Peyer's patch (tissue), 4 donors: ENCODE measurements around the gene PHKB.

Experiments
- POLR2A ChIP-seq, 2 donors: fragments of 450-650 bp; IDR thresholded peaks; one replicate each; pipeline ENCODE4 v1.5.1; 2017; ENCODE audit warnings: antibody characterized with exemption in 2 of 2, mild to moderate bottlenecking in 2 of 2, moderate library complexity in 2 of 2
- TF ChIP-seq, protein P1 (sequence below), 6 experiments: fragments of 450-650 bp in 4 of 6; fragments of 200-600 bp in 2 of 6; sonication (generic) in 1 of 6; IDR thresholded peaks; one replicate each; pipeline ENCODE4 v1.5.1; 2017 to 2019; ENCODE audit warnings: antibody characterized with exemption in 6 of 6, mild to moderate bottlenecking in 3 of 6, moderate library complexity in 1 of 6

DNA sequence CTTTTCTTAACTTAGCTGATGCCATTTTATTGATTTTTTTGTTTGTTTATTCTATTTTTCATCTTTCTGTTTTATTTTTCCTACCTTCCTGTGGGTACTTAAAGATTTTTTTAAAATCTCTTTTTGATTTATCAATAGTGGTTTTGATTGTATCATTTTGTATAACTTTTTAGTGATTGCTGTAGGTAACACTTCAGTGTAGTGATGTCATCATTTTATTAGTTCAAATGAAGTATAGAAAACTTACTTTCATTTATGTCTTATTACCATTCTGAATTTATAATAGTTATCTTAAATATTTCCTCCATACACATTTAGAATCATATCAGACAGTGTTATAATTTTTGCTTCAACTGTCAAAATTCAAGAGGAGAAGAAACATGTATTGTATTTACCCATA is 115.9 kb downstream of the PHKB start:
- TF ChIP-seq POLR2A (IDR thresholded peaks at IDR 0.05): no peak
- TF ChIP-seq, protein P1, sequence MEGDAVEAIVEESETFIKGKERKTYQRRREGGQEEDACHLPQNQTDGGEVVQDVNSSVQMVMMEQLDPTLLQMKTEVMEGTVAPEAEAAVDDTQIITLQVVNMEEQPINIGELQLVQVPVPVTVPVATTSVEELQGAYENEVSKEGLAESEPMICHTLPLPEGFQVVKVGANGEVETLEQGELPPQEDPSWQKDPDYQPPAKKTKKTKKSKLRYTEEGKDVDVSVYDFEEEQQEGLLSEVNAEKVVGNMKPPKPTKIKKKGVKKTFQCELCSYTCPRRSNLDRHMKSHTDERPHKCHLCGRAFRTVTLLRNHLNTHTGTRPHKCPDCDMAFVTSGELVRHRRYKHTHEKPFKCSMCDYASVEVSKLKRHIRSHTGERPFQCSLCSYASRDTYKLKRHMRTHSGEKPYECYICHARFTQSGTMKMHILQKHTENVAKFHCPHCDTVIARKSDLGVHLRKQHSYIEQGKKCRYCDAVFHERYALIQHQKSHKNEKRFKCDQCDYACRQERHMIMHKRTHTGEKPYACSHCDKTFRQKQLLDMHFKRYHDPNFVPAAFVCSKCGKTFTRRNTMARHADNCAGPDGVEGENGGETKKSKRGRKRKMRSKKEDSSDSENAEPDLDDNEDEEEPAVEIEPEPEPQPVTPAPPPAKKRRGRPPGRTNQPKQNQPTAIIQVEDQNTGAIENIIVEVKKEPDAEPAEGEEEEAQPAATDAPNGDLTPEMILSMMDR (IDR thresholded peaks at IDR 0.05): no peak
